ENCODE data around the gene SSTR3. TPM values are rescaled to one million over a fixed set of nuclear protein-coding genes. Genes with fewer than 3 reads are reported as not detected.

Gene SSTR3
- total RNA-seq, 4 donors from 2014 or later = not detected

DNA sequence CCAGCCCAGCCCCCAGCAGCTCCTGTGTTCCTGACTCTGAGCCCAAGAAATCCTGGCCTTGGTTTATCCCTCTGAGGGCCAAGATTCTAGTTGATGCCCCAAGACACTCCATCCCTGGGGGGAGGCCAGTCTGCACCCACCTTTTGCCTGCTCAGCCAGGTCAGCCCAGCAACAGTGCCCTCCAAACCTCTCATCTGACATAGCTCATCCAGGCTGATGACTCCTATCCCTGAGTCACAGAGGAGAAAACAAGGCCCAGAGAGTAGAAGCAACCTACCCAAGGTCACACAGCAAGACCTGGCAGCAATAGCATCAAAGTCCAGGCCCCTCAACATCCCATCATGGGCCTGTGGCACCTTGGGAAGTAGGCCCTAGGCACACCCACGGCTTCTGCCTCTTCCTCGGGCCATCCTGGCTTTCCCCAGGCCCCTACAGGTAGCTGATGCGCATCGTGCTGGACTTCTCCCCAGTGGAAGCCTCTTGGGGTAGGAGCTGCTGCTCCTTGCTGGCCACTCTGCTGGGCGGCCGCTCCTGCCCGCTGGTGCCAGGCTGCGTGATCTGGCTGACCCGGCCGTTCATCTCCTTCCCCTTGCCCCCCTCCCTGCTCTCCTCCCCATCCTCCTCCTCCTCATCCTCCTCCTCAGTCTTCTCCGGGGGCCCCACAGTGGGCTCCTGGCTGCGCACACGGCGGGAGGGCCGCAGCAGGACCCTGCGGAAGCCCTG lies 6.0 kb downstream of the SSTR3 start:
- no peak for DNase-seq (ENCODE audit: extremely low spot score)
- no peak for TF ChIP-seq POLR2A (IDR thresholded peaks at IDR 0.05; ENCODE audit: low read depth)
- no peak for TF ChIP-seq POLR2AphosphoS5 (IDR thresholded peaks at IDR 0.05)
- TF ChIP-seq, protein P1, sequence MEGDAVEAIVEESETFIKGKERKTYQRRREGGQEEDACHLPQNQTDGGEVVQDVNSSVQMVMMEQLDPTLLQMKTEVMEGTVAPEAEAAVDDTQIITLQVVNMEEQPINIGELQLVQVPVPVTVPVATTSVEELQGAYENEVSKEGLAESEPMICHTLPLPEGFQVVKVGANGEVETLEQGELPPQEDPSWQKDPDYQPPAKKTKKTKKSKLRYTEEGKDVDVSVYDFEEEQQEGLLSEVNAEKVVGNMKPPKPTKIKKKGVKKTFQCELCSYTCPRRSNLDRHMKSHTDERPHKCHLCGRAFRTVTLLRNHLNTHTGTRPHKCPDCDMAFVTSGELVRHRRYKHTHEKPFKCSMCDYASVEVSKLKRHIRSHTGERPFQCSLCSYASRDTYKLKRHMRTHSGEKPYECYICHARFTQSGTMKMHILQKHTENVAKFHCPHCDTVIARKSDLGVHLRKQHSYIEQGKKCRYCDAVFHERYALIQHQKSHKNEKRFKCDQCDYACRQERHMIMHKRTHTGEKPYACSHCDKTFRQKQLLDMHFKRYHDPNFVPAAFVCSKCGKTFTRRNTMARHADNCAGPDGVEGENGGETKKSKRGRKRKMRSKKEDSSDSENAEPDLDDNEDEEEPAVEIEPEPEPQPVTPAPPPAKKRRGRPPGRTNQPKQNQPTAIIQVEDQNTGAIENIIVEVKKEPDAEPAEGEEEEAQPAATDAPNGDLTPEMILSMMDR (IDR thresholded peaks at IDR 0.05) = no peak
- TF ChIP-seq EP300 (IDR thresholded peaks at IDR 0.05) = no peak
- no peaks in the 10 kb centered on the region for H3K36me3 ChIP-seq
- H3K4me3 ChIP-seq = no peak overlapping the region
- intact Hi-C loops (cut with DNase I) = loop anchor here (10.0 kb wide), 1 partner anchor 131 kb away; no protein-coding TSS in a partner anchor
- H3K9me3 ChIP-seq = no peaks in the 10 kb centered on the region
- 90% methylated on average over 16 of the region's 16 CpGs for WGBS
- H3K27ac ChIP-seq (replicated peaks in 1 of 4) = no peak overlapping the region
- peaks cover 0 to 13% (median 0%) of the 10 kb centered on the region in 4 donors for H3K27me3 ChIP-seq
- no peaks in the 10 kb centered on the region for H3K4me1 ChIP-seq

DNA sequence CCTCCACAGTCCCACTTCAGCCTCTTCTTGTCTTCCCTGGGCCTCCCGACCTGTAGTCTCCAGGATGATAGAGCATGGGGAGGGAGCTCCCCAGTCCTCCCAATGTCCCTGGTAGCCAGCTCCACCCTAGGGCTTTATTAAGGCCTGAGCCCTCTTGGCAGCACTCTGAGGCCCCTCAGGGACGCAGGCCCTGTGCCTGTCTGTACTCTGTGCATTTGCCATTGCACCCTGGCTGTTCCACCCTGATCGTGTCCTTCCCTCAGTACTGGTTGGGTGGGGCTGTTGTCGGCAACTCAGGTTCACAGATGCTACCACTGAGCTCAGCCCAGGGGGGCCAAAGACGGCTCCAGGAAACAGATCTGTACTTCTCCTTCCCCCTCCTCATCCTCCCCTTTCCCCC lies 7.2 kb downstream of the SSTR3 start:
- no peak for DNase-seq (ENCODE audit: extremely low spot score)
- H3K4me3 ChIP-seq = no peak overlapping the region
- H3K27ac ChIP-seq (replicated peaks in 1 of 4) = no peak overlapping the region
- H3K4me1 ChIP-seq = peaks cover 0 to under 1% (median under 1%) of the 10 kb centered on the region in 4 donors
- H3K9me3 ChIP-seq = no peaks in the 10 kb centered on the region
- peaks cover 0 to under 1% (median 0%) of the 10 kb centered on the region in 4 donors for H3K27me3 ChIP-seq
- H3K36me3 ChIP-seq = no peaks in the 10 kb centered on the region
- TF ChIP-seq, protein P1 (IDR thresholded peaks at IDR 0.05) = no peak
- no peak for TF ChIP-seq POLR2A (IDR thresholded peaks at IDR 0.05; ENCODE audit: low read depth)
- TF ChIP-seq EP300 (IDR thresholded peaks at IDR 0.05) = no peak
- no peak for TF ChIP-seq POLR2AphosphoS5 (IDR thresholded peaks at IDR 0.05)
- intact Hi-C loops (cut with DNase I) = loop anchor here (10.0 kb wide), 1 partner anchor 130 kb away; no protein-coding TSS in a partner anchor
- 93% methylated on average over 5 of the region's 5 CpGs for WGBS

DNA sequence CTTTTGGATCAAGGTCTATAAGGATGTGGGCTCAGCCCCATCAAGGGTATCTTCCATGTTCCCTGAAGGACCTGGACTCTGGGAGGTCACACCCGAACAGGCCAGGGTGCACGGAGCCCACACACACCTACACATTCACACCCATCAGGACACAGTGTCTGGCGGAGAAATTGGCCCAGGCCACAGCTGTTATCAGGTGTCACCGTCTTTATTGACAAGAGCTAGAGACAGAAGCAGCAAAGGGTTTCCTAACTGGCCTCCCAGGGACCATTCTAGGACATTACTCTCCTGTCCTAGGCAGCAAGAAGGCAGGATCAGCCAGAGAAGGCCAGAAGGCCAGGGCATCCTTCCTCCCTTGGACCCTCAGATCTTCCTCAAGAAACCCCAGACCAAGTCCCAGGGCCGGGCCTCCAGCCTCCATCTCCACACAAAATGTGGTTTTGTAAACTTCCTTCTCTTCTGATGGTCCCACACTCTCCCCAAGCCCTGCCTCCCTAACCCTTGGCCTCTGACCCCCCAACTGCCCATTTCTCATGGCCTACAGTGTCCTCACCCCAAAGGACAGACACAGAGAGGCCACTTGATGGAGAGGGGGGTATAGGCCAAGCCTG lies 8.1 kb downstream of the SSTR3 start:
- H3K27ac ChIP-seq (replicated peaks in 1 of 4) = no peak overlapping the region
- no peak for DNase-seq (ENCODE audit: extremely low spot score)
- H3K4me3 ChIP-seq = no peak overlapping the region
- no peak for TF ChIP-seq EP300 (IDR thresholded peaks at IDR 0.05)
- TF ChIP-seq POLR2A (IDR thresholded peaks at IDR 0.05; ENCODE audit: low read depth) = no peak
- TF ChIP-seq POLR2AphosphoS5 (IDR thresholded peaks at IDR 0.05) = no peak
- TF ChIP-seq, protein P1 (IDR thresholded peaks at IDR 0.05) = no peak
- intact Hi-C loops (cut with DNase I) = loop anchor here (10.0 kb wide), 1 partner anchor 129 kb away; no protein-coding TSS in a partner anchor
- no peaks in the 10 kb centered on the region for H3K9me3 ChIP-seq
- no peaks in the 10 kb centered on the region for H3K27me3 ChIP-seq
- no peaks in the 10 kb centered on the region for H3K36me3 ChIP-seq
- H3K4me1 ChIP-seq = peaks cover 4 to 7% (median 6%) of the 10 kb centered on the region in 4 donors
- 79% methylated on average over 5 of the region's 5 CpGs for WGBS

DNA sequence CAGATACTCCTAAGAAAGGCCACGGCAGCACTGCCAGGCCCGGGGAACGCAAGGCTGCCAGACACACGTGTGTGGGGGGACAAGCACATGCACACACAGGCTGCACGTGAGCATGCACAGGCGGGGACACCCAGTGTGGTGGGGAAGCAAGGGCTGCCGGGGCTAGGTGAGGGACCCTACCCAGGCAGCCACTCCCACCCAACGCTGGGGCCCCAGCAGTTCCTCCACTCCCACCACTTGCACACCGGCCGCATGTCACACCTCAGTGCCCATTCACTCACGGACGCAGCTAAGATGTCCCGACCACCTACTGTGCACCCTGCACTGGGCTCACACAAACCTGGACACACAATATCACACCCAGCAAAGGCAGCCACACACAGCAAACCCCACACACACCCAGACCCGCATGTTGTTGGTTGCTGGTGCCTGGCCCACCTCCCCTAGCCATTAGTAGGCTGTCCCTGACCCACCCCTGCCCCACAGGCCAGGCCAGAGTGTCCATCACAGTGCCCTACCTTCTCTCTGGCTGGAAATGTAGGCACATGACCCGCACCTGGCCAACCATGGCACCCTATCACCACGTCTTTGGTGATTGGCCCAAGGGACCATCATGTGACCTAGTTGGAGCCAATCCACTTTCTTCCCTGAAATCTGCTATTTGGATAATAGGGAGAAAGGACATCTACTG lies 8.8 kb downstream of the SSTR3 start:
- H3K4me1 ChIP-seq = peaks cover 6 to 12% (median 12%) of the 10 kb centered on the region in 4 donors
- no peaks in the 10 kb centered on the region for H3K9me3 ChIP-seq
- TF ChIP-seq POLR2A (IDR thresholded peaks at IDR 0.05; ENCODE audit: low read depth) = no peak
- TF ChIP-seq, protein P1 (IDR thresholded peaks at IDR 0.05) = no peak
- no peak for TF ChIP-seq POLR2AphosphoS5 (IDR thresholded peaks at IDR 0.05)
- TF ChIP-seq EP300 (IDR thresholded peaks at IDR 0.05) = no peak
- DNase-seq (ENCODE audit: extremely low spot score) = no peak
- H3K36me3 ChIP-seq = no peaks in the 10 kb centered on the region
- H3K27ac ChIP-seq (replicated peaks in 1 of 4) = no peak overlapping the region
- intact Hi-C loops (cut with DNase I) = loop anchor here (2.0 to 10.0 kb wide), 2 partner anchors 45 to 129 kb away; no protein-coding TSS in a partner anchor
- no peak overlapping the region for H3K4me3 ChIP-seq
- H3K27me3 ChIP-seq = no peaks in the 10 kb centered on the region
- WGBS = 93% methylated on average over 9 of the region's 16 CpGs
